SK-N-MC (cell line): Measurements from ENCODE around the gene APOBR.

Experiments used
- DNase-seq: peaks from one replicate; pipeline ENCODE4 v3.0.0-alpha.2; 2011; ENCODE audit warnings: low read depth, low spot score
- H3K27ac ChIP-seq: fragments of 200-600 bp; sonication (generic); 2 replicates; pipeline ENCODE4 v1.5.1; 2016; ENCODE audit warnings: mixed run types
- H3K36me3 ChIP-seq: fragments of 200-600 bp; sonication (generic); 2 replicates; pipeline ENCODE4 v1.6.1; 2017; ENCODE audit warnings: antibody characterized with exemption, low read length, mixed read lengths; ENCODE audit not compliant: insufficient read depth
- H3K4me3 ChIP-seq: fragments of 200-600 bp; sonication (generic); 2 replicates; pipeline ENCODE4 v1.5.1; 2016
- H3K9ac ChIP-seq: fragments of 200-600 bp; sonication (generic); 2 replicates; pipeline ENCODE4 v1.8.0; 2017; ENCODE audit warnings: mixed run types, mixed read lengths; ENCODE audit not compliant: insufficient read length
- H3K9me3 ChIP-seq: fragments of 200-600 bp; sonication (generic); 2 replicates; pipeline ENCODE4 v1.6.1; 2017; ENCODE audit warnings: low read depth, mild to moderate bottlenecking, antibody characterized with exemption, low read length, moderate library complexity, mixed read lengths
- EZH2 ChIP-seq: fragments of 200-600 bp; sonication (generic); IDR thresholded peaks from one replicate; pipeline ENCODE4 v1.6.1; 2017; ENCODE audit warnings: antibody characterized with exemption
- FOXP2 ChIP-seq: optimal IDR thresholded peaks from 2 replicates; pipeline ENCODE3; 2011; ENCODE audit warnings: mild to moderate bottlenecking, moderate library complexity; ENCODE audit not compliant: insufficient read depth; ENCODE audit errors: extremely low read length, control extremely low read depth
- POLR2AphosphoS5 ChIP-seq: IDR thresholded peaks from 2 replicates; pipeline ENCODE4 v1.6.1; 2012; ENCODE audit warnings: mild to moderate bottlenecking, low read depth, low read length, borderline replicate concordance

Gene APOBR

DNA sequence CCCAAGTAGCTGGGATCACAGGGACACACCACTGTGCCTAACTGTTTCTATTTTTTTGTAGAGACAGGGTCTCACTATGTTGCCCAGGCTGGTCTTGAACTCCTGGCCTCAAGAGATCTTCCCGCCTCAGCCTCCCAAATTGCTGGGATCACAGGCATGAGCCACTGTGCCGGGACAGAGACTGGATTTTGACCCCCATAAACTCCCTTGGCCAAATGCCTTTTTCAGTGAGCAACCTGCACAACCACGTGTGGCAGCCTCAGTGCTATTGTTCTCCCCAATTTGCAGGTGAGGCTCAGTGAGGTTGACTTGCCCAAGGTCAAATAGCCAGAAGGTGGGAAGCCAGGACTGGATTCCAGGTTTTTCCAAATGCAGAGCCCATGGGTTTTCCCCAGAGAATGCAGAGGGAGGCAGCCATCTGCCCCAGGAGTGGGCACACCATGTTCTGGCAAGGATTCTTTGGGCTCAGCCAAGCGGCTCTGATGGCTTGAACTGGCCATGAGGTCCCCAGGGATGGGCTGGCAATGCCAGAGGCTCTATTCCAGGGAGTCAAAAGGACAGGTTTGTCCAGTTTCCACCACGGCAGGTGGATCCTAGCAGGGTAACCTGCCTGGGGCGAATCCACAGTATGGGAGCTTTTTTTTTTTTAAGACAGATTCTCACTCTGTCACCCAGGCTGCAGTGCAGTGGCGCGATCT is 10.4 kb downstream of the APOBR start:
- Histone ChIP-seq H3K4me3 (no peak overlapping the region), H3K9ac (no peak overlapping the region), H3K9me3 (no peaks in the 10 kb centered on the region), H3K27ac (no peak overlapping the region), H3K36me3 (no peaks in the 10 kb centered on the region)
- no peak for DNase-seq
- TF ChIP-seq FOXP2 = no peak
- no peak for TF ChIP-seq EZH2
- TF ChIP-seq POLR2AphosphoS5 = no peak

DNA sequence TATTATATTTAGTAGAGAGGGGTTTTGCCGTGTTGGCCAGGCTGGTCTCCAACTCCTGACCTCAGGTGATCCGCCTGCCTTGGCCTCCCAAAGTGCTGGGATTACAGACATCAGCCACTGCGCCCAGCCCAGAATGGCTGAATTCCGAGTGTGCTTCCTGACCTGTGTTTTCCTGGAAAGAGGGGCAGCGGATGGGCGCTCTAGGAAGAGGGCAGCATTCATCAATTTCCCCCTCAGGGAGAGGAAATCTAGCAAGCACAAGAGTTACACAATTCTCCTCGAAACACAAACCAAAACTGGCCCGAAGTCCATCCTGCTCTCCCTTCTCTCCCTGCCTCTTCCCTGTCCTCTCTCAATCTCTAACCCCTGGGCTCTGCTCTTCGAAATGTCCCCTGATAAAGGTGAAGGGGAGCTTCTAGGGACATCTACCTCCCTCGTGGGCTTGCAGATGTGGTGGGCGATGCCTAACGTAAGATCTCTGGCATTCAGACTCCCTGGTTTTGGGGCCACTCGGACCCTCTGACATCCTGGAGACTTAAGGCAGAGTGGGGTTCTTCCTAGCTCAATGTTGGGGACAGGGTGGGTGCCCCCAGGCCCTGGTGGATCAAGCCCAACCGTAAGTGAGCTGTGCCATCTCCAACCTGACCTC is 11.2 kb downstream of the APOBR start:
- Histone ChIP-seq H3K9ac (no peak overlapping the region), H3K27ac (no peak overlapping the region), H3K4me3 (no peak overlapping the region), H3K9me3 (no peaks in the 10 kb centered on the region), H3K36me3 (no peaks in the 10 kb centered on the region)
- TF ChIP-seq FOXP2 = no peak
- no peak for TF ChIP-seq EZH2
- TF ChIP-seq POLR2AphosphoS5 = no peak
- DNase-seq = no peak

DNA sequence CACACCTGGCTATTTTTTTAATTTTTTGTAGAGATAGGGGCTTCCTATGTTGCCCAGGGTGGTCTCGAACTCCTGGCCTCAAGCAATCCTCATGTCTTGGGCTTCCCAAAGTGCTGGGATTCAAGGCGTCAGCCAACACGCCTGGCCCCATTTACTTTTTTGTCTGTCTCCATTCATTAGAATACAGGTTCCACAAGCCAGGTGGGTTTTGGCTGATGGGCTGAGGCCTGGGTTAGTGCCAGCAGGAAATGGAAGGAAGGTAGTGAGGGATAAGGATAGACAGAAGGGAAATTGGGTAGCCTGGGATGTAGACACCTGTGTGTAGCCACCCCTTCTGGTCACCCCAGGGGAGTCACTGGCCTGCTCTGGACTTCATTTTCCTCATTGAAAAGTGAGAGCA is 16.6 kb downstream of the APOBR start:
- H3K4me3 ChIP-seq = no peak overlapping the region
- no peak for DNase-seq
- H3K9ac ChIP-seq = no peak overlapping the region
- no peak overlapping the region for H3K27ac ChIP-seq
- no peaks in the 10 kb centered on the region for H3K36me3 ChIP-seq
- H3K9me3 ChIP-seq = no peaks in the 10 kb centered on the region
- TF ChIP-seq POLR2AphosphoS5 = no peak
- TF ChIP-seq FOXP2 = no peak
- TF ChIP-seq EZH2 = no peak

DNA sequence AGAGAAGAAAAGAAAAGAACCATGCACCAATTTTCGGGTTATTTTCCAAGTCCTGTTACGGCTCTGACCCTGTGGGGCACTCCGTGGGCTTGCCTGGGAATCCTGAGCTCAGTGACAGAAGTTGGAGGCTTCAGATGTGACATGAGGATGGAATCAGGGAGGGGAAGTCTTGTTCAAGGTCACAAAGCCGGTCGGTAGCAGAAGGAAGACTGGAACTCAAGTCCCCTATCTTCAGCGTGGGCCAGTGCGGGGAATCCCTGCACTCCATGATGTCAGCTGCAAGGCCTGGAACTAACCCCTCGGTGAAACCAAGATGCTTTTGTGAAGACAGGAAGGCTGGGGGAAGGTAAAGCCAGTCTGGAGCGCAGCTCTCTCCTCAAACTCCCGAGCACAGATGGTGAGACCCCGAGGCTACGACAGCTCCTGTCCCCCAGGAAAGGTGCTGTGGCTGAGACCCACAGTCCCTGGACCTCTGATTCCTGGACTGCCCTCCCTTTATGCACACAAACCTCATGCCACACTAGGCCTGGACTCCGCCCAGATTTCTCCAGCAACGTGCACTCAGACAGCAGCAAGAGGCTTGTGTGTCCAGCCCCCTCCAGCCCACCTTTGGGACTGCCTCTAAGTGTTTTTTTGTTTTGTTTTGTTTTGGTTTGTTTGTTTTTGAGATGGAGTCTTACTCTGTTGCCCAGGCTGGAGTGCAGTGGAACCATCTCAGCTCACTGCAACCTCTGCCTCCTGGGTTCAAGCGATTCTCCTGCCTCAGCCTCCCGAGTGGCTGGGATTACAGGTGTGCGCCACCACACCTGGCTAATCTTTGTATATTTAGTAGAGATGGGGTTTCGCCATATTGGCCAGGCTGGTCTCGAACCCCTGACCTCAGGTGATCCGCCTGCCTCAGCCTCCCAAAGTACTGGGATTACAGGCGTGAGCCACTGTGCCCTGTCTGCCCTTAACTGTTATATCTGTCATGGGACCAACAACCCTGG is 17.7 kb downstream of the APOBR start:
- Histone ChIP-seq H3K4me3 (no peak overlapping the region), H3K36me3 (no peaks in the 10 kb centered on the region), H3K9me3 (no peaks in the 10 kb centered on the region), H3K27ac (no peak overlapping the region), H3K9ac (no peak overlapping the region)
- no peak for DNase-seq
- TF ChIP-seq FOXP2 (no peak), POLR2AphosphoS5 (no peak), EZH2 (no peak)

DNA sequence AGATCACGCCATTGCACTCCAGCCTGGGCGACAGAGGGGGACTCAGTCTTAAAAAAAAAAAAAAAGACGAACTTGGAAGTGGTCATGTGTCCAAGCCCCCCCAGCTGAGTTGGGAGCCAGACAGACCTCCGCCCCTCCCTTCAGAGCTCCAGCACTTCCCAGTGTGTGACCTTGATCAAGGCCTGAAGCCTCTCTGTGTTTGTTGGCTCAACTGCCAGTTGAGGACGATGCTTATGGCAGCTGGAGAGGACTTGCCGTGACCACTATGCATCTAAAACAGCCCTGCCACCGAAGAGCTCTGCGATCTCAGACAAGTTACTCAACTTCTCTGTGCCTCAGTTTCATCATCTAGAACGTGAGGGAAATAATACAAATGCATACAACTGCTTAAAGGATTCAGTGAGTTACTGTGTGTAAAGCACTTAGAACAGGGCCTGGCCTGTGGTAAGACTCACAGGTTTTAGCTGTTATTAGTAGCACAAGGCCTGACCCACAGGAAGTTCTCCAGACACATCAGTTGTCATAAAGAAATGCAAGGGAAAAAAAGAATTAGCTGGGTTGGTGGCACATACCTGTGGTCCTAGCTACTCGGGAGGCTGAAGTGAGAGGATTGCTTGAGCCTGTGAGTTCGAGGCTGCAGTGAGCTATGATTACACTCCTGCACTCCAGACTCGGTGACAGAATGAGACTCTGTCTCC is 19.2 kb downstream of the APOBR start:
- DNase-seq = no peak
- Histone ChIP-seq H3K27ac (no peak overlapping the region), H3K9ac (no peak overlapping the region), H3K4me3 (no peak overlapping the region), H3K9me3 (no peaks in the 10 kb centered on the region), H3K36me3 (no peaks in the 10 kb centered on the region)
- TF ChIP-seq POLR2AphosphoS5 = no peak
- no peak for TF ChIP-seq FOXP2
- no peak for TF ChIP-seq EZH2

DNA sequence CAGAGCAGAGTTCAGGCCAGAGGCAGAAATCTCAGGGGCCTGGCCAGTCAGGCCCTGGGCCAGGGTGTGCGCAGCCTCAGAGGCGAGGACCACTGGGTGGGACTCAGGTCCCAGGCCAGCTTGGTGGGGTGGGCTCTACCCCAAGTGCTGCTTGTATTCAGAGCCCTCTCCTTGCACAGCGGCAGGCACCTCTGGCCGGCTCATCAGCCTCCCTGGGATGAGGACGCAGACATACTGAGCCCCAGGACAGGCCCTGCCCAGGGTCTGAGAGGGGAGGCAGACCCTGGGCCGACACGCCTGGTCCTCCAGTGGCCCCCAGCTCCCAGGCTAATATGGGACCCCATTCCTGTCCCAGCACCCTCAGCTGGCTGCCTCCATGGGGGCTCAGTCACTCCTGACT is 19.8 kb downstream of the APOBR start:
- Histone ChIP-seq H3K27ac (no peak overlapping the region), H3K9ac (no peak overlapping the region), H3K9me3 (no peaks in the 10 kb centered on the region), H3K4me3 (no peak overlapping the region), H3K36me3 (no peaks in the 10 kb centered on the region)
- no peak for DNase-seq
- TF ChIP-seq POLR2AphosphoS5 = no peak
- TF ChIP-seq FOXP2 = no peak
- TF ChIP-seq EZH2 = no peak

DNA sequence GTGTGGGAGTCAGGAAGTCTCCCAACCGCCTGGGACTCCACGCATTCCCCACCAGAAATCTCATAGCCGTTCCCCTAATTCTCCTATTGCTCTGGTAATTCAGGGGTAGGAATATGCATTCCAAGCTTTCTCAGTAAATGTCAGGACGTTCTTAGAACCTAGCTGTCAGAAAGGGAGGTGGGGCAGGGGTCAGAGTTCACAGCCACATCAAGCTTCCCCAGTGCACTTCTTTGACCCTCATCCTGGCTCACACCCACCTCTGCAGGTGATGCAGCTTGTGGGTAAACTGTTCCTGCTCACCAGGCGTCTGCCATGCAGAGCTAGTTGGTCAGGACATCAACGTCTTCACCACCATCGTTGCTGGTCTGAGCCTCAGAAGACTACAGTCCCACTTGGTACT is 26.2 kb downstream of the APOBR start:
- Histone ChIP-seq H3K9ac (no peak overlapping the region), H3K27ac (no peak overlapping the region), H3K36me3 (no peaks in the 10 kb centered on the region), H3K9me3 (no peaks in the 10 kb centered on the region), H3K4me3 (no peak overlapping the region)
- TF ChIP-seq FOXP2 (no peak), EZH2 (no peak), POLR2AphosphoS5 (no peak)
- DNase-seq = no peak
